Inferior parietal cortex (tissue), 1 donor: ENCODE data around the gene ZNFX1.
A peak's percentile ranks its signal among the peaks of the same experiment; 100 is the strongest.
"Not testable (repeated sequence)": the region's sequence is repeated elsewhere in the genome, so short reads cannot be mapped to it uniquely, and the experiment has no call there.

ENCODE experiments used
- DNase-seq: peaks from one replicate; pipeline ENCODE4 v3.0.0-alpha.2; 2016; ENCODE audit errors: extremely low spot score

ZNFX1 gene

GRCh38 chr20:49278036-49278817, at the start of gene ZNFX1:
TSS of gene ZNFX1 (minus strand) at chr20:49278057. CDS start at chr20:49275839, 2,218 bp downstream.
- peak; percentile 99 for DNase-seq

DNA sequence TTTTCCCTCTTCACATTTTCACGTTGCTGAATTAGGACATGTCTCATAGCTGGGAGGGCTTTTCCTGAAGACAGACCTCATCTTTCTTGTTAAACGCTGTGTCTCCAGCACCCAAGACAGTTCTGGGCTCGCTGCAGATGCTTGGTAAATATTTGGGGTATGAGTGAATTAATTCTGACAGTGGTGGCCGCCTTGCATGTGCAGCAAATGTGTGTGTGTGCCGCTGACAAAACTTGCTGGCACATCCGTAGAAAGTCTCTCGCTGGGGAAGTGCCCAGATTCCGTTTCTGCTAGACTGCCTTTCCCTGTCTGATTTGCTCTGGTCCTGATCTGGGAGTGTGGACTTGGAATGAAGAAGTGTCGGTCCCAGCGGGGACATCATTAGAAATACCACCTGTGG, 48.2 kb upstream of the ZNFX1 start:
- no peak for DNase-seq

GRCh38 chr20:49324306-49324705, 46.4 kb upstream of the ZNFX1 start:
- DNase-seq: no peak

- DNase-seq: no peak
Observed at GRCh38 chr20:49323622-49324238, 45.9 kb upstream of the ZNFX1 start.

GRCh38 chr20:49320460-49320859, 42.6 kb upstream of the ZNFX1 start:
- no peak for DNase-seq

- DNase-seq: no peak
Observed at GRCh38 chr20:49319208-49319809, 41.5 kb upstream of the ZNFX1 start.

GRCh38 chr20:49318430-49319207, 40.8 kb upstream of the ZNFX1 start:
- DNase-seq: no peak

DNA sequence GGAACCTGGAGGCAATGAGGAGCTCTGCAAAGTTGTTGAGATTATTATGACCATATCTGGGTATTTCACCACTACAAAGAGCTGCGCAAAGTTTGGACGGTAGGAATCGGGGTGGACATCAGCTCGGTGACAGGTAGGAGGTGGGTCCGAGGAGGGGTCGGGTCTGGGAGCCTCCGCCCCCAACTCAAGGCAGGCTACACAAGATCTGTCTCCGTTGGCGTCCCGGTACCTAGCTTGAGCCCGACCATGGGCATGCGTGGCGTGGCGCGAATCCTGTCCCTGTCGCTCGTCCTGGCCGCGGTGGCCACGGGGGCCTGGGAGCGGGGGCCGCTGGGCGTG, 40.2 kb upstream of the ZNFX1 start:
- no peak for DNase-seq

GRCh38 chr20:49316704-49317103, 38.8 kb upstream of the ZNFX1 start:
- DNase-seq: no peak

DNA sequence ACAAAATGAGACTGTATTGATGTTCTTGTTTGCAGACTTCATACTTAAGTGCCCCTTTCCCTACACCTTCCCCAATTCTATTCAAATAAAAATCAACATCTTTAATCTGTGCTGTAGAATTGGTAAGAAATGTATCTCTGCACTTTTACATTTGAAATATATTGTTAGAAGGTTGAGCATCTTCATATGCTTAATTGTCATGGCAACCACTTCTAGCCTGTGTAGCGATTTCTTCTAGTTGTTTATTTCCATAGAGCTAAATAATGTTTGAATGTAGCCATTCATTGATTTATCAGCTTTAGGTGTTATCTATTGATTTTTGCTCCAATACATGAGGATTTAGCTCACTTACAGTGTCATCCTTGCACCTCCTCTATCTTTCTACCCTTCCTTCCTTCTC, 37.7 kb upstream of the ZNFX1 start:
- no peak for DNase-seq

GRCh38 chr20:49314052-49314451, 36.2 kb upstream of the ZNFX1 start:
- DNase-seq: not testable (repeated sequence)

DNA sequence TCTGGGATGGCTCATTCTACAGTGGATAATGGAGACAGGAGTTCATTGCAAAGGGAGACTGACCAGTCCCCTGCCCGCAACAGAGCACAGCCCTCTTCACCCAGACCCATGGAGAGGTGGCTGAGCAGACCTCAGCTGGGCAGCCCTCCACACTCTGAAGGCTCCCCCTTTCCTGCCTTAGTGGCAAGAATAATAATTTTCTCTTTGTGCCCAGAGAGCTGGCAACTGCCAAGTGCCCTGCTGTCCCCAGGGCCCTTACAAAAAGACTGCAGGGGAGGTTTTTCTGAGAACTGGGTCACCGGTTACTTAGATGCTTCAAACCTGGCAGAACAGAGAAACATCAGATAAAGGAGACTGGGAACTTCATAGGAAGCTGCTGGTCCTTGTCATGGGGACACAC, 35.4 kb upstream of the ZNFX1 start:
- no peak for DNase-seq

GRCh38 chr20:49312661-49313060, 34.8 kb upstream of the ZNFX1 start:
- DNase-seq: no peak

GRCh38 chr20:49310705-49311104, 32.8 kb upstream of the ZNFX1 start:
- DNase-seq: no peak

DNA sequence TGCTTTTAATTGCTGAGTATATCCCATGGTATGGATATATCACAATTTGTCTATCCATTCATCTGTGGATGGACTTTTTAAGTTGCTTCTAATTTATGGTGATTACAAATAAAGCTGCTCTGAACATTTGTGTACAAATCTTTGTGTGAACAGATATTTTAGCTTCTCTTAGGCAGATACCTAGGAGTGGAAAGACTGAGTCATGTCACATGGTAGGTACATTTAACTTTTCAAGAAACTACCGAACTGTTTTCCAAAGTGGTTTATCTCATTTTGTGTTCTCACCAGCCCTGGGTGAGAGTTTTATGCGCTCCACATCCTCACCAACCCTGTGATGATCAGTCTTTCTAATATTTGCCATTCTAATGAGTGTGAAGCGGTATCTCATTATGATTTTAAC, 31.0 kb upstream of the ZNFX1 start:
- DNase-seq: no peak

GRCh38 chr20:49306903-49307620, 29.2 kb upstream of the ZNFX1 start:
- DNase-seq: no peak

DNA sequence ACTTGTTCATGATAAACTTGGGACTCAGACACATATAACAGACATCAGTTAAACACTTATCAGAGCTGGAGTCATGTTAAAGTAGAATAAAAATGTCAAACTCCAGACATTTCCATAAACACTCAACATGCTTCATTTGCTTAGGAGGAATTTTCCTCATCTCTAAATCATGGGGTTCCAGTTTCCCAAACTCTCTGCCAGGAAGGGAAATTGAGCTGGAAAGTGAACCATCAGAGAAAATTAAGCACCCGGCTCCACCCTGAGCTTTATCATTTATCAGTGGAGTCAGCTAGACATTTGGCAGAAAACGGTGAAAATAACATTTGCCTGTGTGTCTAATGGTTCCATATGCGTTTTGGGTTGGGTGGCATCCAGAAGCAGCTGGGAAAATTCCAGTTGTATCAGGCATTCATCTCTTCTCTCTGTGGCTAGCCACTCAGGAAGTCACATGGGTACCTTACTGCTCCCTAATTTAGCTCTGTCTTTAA, 25.3 kb upstream of the ZNFX1 start:
- DNase-seq: peak; percentile 47

DNA sequence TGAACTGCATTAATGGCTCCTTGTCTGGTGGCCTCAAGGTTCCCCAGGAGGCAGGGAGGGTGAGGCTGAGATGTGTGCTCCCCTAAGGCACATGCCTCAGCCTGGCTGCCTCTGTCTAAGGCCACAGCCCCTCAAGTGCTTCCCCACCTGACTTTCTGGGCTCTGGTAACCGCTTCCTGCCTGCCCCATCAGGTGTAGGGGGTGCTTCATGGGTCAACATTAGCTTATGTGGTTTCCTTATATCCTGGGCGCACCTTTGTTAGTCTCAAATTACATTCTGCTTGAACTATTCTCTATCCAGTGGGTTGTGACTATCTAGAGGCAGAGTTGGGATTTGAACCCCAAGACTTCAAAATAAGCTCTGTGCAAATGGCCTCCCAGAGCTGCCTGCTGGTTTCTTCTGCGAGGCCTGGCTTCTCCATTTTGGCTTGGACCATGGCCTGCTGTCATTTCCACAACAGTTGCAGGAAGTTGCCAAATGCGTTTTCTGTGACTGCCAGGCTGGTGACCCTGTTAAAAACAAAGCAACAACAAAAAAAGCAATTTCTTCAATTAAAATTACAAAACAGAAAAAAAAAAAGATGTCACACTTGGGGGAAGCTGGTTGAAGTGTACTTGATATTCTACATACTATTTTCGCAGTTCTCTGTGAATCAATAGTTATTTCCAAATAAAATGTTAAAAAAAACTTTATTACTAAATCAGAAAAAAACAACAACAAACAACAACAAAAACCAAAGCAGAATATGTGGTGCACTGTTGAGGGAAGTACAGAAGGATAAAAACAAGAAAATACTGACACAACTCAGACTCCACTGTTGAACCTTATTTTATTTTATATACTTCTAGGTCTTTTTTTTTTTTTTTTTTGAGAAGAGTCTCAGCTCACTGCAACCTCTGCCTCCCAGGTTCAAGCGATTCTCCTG, 20.0 kb upstream of the ZNFX1 start:
- DNase-seq: no peak

GRCh38 chr20:49294002-49294654, 16.3 kb upstream of the ZNFX1 start:
- DNase-seq: not testable (repeated sequence)

- no peak for DNase-seq
Observed at GRCh38 chr20:49293122-49293521, 15.3 kb upstream of the ZNFX1 start.
